Naive thymus-derived CD8-positive, alpha-beta T cell (primary cell): ENCODE data around the gene CLDND2. TPM values are rescaled to one million over a fixed set of nuclear protein-coding genes. Genes with fewer than 3 reads are reported as not detected.

Source experiments
- ATAC-seq, 2 donors: fragments of 150-1000 bp; cut with Tn5 transposase in 1 of 2; sonication (Bioruptor Pico), chemical (Tn5 transposase) in 1 of 2; 1 replicate in 1 of 2; 2 replicates in 1 of 2; pipeline ENCODE4 v1.10.0; 2021; ENCODE audit warnings: mild to moderate bottlenecking in 2 of 2, moderate library complexity in 2 of 2
- POLR2A ChIA-PET: fragments of 350-600 bp; sonication (Branson Sonifier 250); formaldehyde crosslinking; loops from one replicate; lab custom pipeline; 2021; ENCODE audit warnings: antibody characterized with exemption; lab: Charles Lee
- DNase-seq, 10 donors: peaks; one replicate each; pipeline versions ENCODE4 v3.0.0 to v3.0.0-alpha.2; 2020 to 2022
- H3K27ac Mint-ChIP-seq, 10 donors: one replicate each; pipeline ENCODE4 v1.8.0; 2020 to 2022; ENCODE audit warnings: mild to moderate bottlenecking in 10 of 10, mixed read lengths in 10 of 10, moderate library complexity in 4 of 10, inconsistent platforms in 1 of 10
- H3K27me3 Mint-ChIP-seq, 5 donors: one replicate each; pipeline ENCODE4 v1.8.0; 2021 to 2022; ENCODE audit warnings: mixed read lengths in 5 of 5
- H3K36me3 Mint-ChIP-seq, 3 donors: one replicate each; pipeline ENCODE4 v1.8.0; 2020 to 2022; ENCODE audit warnings: mixed read lengths in 3 of 3, mild to moderate bottlenecking in 2 of 3, inconsistent platforms in 1 of 3
- H3K4me1 Mint-ChIP-seq, 4 donors: one replicate each; pipeline ENCODE4 v1.8.0; 2021 to 2022; ENCODE audit warnings: mixed read lengths in 4 of 4
- H3K4me3 Mint-ChIP-seq, 10 donors: one replicate each; pipeline ENCODE4 v1.8.0; 2020 to 2022; ENCODE audit warnings: mild to moderate bottlenecking in 10 of 10, mixed read lengths in 10 of 10, moderate library complexity in 6 of 10, inconsistent platforms in 1 of 10
- H3K9me3 Mint-ChIP-seq, 9 donors: one replicate each; pipeline ENCODE4 v1.8.0; 2020 to 2022; ENCODE audit warnings: mixed read lengths in 9 of 9, mild to moderate bottlenecking in 3 of 9, inconsistent platforms in 1 of 9, moderate library complexity in 1 of 9
- polyA plus RNA-seq, 3 donors: library from polyadenylated mRNA; unstranded; fragments of 300-500 nt; fragmentation: Illumina TruSeq; gene quantifications; one replicate each; pipeline ENCODE4 v1.2.3, GENCODE V29; 2021
- total RNA-seq, 8 experiments: library from RNA in 2 of 8; stranded (reverse) in 2 of 8; gene quantifications; one replicate each; pipeline ENCODE4 v1.2.3 and lab custom pipeline; 2021 to 2026

Gene CLDND2
- total and polyA plus RNA-seq, 5 experiments from 2014 or later = 0.73 to 1.7 TPM; not detected in 3

DNA sequence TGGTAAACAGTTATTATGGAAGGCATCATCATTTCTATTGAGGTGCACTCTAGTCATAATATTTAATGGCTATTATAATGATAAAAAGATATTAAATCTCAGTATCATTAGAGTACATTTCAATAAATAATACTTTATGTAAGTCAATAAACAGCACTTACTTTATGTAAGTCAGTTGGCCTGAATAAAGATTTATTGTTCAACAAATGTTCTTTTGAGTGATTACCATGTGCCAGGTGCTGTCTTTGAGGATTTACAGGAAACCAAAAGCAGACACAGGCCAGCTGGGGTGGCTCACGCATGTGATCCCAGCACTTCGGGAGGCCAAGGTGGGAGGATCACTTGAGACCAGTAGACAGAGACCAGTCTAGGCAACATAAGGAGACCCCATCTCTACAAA lies 8.6 kb upstream of the CLDND2 start:
- Mint-ChIP-seq H3K27ac (peak overlapping the region in 1 of 10 donors; percentile 43), H3K36me3 (peaks cover 0 to 3% (median 0%) of the 10 kb centered on the region in 3 donors), H3K27me3 (no peaks in the 10 kb centered on the region), H3K9me3 (peaks cover 0 to 12% (median 0%) of the 10 kb centered on the region in 9 donors), H3K4me1 (peaks cover 20 to 61% (median 41%) of the 10 kb centered on the region in 4 donors), H3K4me3 (no peak overlapping the region)
- DNase-seq (no peak), ATAC-seq (no peak)
- POLR2A ChIA-PET = interaction anchor here (1.1 kb wide), 1 partner anchor 11 kb away, joined by 10 read pairs; the partner anchor contains the start of gene ETFB

- peak overlapping the region in 7 of 10 donors; percentile 8 to 70 (median 43) for H3K4me3 Mint-ChIP-seq
- DNase-seq (peak in 2 of 10 donors; percentile 20), ATAC-seq (no peak)
- POLR2A ChIA-PET = no interaction called here
- H3K4me1 Mint-ChIP-seq = peaks cover 38 to 73% (median 59%) of the 10 kb centered on the region in 4 donors
- H3K36me3 Mint-ChIP-seq = peaks cover 0 to under 1% (median 0%) of the 10 kb centered on the region in 3 donors
- H3K27me3 Mint-ChIP-seq = no peaks in the 10 kb centered on the region
- peak overlapping the region; percentile 70 to 95 (median 80) for H3K27ac Mint-ChIP-seq
- H3K9me3 Mint-ChIP-seq = peaks cover 0 to 4% (median 0%) of the 10 kb centered on the region in 9 donors
Measured at GRCh38 chr19:51375504-51376221, 6.9 kb upstream of the CLDND2 start.

DNA sequence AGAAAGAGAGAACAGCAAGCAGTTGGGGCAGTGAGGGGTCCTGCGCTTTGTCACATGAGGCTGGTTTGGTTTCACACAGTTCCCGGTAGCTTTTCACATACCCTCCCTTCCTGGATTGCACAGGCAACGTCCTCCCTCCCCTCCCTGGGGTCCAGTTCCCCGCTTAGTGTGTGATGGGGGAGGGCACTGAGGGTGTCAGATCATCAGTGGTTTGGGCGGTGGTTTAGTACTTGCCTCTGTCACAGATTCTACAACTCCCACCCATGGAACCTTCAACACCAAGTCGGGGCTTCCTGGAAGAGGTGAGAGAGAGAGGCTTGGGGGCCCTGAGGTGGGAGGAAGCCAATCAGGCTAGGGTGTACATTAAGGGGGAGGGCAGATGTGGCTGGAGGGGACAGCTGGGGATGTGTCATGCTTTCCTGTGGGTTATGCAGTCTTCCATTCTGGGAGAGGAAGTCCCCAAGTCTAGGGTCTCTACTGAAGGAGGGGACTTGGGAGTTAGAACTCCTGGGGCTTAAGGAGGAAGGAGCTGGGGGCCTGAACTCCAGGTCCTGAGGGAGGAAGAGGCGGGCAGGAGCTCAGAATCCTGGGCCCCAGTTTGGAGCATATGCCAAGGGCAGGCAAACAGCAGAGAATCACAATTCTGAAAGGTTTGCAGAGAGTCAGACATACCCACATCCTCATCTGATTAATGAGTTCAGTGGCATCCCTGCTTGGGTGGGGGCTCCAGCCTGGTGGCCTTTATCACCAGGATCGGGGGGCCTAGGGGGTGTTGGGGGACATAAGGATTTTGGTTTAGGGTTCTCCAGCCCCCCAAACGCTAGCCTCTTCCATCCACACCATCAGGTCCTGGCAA lies 4.1 kb upstream of the CLDND2 start, which contains the start of gene NKG7:
Gene NKG7 (minus strand): TSS at position 6 of the 856 bp plus-strand sequence. CDS start 119 bp downstream, outside the sequence.
- no peaks in the 10 kb centered on the region for H3K27me3 Mint-ChIP-seq
- no peaks in the 10 kb centered on the region for H3K9me3 Mint-ChIP-seq
- no peaks in the 10 kb centered on the region for H3K36me3 Mint-ChIP-seq
- POLR2A ChIA-PET = interaction anchor here (1.2 to 1.6 kb wide), 2 partner anchors 16 to 33 kb away, joined by 4 read pairs; no protein-coding TSS in a partner anchor
- H3K27ac Mint-ChIP-seq = peak within 1 kb of the TSS; percentile 89 to 98 (median 94)
- peak within 1 kb of the TSS; percentile 65 to 100 (median 80) for H3K4me3 Mint-ChIP-seq
- ATAC-seq = peak; percentile 50 to 69
- peaks cover 46 to 79% (median 73%) of the 10 kb centered on the region in 4 donors for H3K4me1 Mint-ChIP-seq
- peak in 9 of 10 donors; percentile 19 to 78 (median 53) for DNase-seq

DNA sequence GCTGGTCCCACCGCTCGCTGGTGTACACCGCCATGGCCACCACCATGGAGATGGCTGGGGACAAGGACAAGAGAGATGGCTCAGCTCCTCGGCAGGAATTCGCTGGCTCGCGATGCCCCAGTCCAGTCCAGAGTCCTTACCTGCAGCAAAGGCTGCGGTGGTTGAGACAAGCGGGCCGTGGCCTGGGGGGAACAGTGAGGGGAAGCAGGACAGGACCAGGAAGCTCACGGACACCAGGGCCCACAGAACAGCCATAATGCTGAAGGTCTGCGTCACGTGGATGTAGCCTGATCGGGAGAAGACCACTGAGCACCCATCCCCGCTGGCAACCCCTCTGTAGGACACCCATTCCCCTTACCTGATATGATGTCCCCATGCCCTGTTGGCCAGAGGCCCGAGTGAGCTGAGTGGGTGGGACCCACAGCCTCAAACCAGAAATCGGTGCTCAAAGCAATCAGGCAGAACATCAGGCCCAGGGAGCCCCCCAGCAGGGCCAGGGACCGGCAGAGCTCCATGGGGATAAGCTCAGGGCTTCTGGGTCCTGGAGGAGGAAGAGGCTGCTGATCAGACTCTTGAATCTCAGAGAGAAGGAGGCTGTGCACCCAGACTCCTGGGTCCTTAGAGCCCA lies 3.3 kb upstream of the CLDND2 start:
- no peak for ATAC-seq
- POLR2A ChIA-PET = interaction anchor here (0.7 to 1.6 kb wide), 3 partner anchors 17 to 33 kb away, joined by 3 to 4 read pairs (median 4); no protein-coding TSS in a partner anchor
- Mint-ChIP-seq H3K27me3 (no peaks in the 10 kb centered on the region), H3K9me3 (no peaks in the 10 kb centered on the region), H3K27ac (peak overlapping the region; percentile 89 to 98 (median 94)), H3K4me1 (peaks cover 48 to 83% (median 80%) of the 10 kb centered on the region in 4 donors), H3K4me3 (peak overlapping the region; percentile 65 to 100 (median 78)), H3K36me3 (no peaks in the 10 kb centered on the region)
- no peak for DNase-seq

DNA sequence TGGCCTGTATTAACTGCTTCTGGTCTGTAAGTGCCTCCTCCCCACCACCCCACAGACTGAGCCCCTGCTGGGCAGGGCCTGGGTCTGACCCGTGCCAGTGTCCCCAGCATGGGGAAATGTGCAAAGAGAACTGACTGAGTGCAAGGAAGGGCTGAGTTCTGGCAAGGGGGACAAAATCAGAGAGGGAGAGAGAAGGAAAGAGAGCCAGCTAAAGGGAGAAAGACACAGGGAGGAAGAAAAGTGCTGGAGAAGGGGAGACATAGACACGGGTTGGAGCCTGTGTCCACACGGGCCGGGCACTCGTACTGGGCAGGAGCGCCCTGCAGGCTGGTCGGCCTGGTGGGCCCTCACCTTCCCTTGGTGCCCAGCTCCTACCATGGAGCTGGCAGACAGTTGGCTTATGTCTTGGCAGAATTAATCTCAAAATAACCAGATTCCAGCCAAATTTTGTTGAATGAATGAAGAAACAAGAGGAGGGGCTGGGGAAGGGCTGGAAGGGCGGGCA lies 2.4 kb upstream of the CLDND2 start:
- no peak for DNase-seq
- peak overlapping the region; percentile 46 to 100 (median 80) for H3K4me3 Mint-ChIP-seq
- H3K36me3 Mint-ChIP-seq = no peaks in the 10 kb centered on the region
- no peaks in the 10 kb centered on the region for H3K27me3 Mint-ChIP-seq
- POLR2A ChIA-PET = interaction anchor here (1.3 kb wide), 1 partner anchor 41 kb away, joined by 3 read pairs; no protein-coding TSS in a partner anchor
- no peaks in the 10 kb centered on the region for H3K9me3 Mint-ChIP-seq
- peaks cover 54 to 84% (median 80%) of the 10 kb centered on the region in 4 donors for H3K4me1 Mint-ChIP-seq
- H3K27ac Mint-ChIP-seq = peak overlapping the region; percentile 41 to 98 (median 92)
- no peak for ATAC-seq

GRCh38 chr19:51370230-51370629 lies 1.4 kb upstream of the CLDND2 start:
- no peaks in the 10 kb centered on the region for H3K9me3 Mint-ChIP-seq
- peak overlapping the region; percentile 57 to 98 (median 92) for H3K27ac Mint-ChIP-seq
- H3K4me1 Mint-ChIP-seq = peaks cover 58 to 87% (median 79%) of the 10 kb centered on the region in 4 donors
- no peaks in the 10 kb centered on the region for H3K36me3 Mint-ChIP-seq
- peak overlapping the region; percentile 19 to 100 (median 62) for H3K4me3 Mint-ChIP-seq
- no peaks in the 10 kb centered on the region for H3K27me3 Mint-ChIP-seq
- POLR2A ChIA-PET = interaction anchor here (1.3 kb wide), 1 partner anchor 42 kb away, joined by 3 read pairs; no protein-coding TSS in a partner anchor
- ATAC-seq (no peak), DNase-seq (no peak)

DNA sequence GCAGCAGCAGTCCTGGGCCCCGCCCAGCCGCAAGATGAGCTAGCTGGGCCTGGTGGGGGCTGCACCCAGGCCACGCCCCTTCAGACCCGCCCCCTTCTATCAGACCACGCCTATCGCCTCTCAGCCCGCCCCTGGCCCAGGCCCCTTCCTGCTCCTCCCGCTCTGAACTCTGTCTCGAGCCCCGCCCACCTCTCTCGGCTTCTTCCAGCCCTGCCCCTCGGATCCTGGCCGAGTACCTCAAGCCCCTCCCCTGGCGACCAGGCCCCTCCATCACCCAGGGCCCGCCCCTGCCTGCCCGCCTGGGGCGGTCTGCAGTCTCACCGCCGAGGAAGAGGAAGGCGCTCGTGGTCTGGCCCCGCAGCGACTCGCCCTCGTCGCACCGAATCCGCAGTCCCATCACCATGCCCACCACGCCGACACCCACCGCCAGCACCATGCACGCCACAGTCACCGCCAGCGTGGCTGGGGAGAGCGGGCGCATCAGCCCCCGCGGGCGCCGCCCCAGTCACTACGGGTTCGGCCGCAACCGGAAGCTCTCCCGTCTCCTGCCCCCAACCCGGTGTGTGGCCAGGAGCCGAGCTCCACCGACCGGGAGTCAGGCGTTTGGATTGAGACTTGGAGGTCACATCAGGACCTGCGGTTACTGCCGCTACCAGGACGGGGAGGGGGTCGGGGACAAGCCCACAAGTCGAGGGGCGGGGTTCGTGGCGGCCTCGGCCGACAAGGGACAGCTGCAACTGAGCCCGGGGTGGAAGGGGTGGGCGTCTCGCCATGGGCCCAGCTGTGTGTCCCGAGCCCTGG lies 1.0 kb downstream of the CLDND2 start:
- Mint-ChIP-seq H3K4me1 (peaks cover 63 to 83% (median 77%) of the 10 kb centered on the region in 4 donors), H3K4me3 (peak overlapping the region; percentile 93 to 100 (median 98)), H3K27me3 (no peaks in the 10 kb centered on the region), H3K36me3 (no peaks in the 10 kb centered on the region), H3K9me3 (no peaks in the 10 kb centered on the region), H3K27ac (peak overlapping the region; percentile 83 to 98 (median 96))
- POLR2A ChIA-PET = interaction anchor here (1.2 to 1.5 kb wide), 6 partner anchors 12 to 244 kb away, joined by 3 to 5 read pairs (median 4); no protein-coding TSS in a partner anchor
- peak; percentile 72 to 75 for ATAC-seq
- DNase-seq = peak; percentile 87 to 96 (median 92)

GRCh38 chr19:51367255-51367564 lies 1.6 kb downstream of the CLDND2 start:
- H3K4me1 Mint-ChIP-seq = peaks cover 60 to 83% (median 76%) of the 10 kb centered on the region in 4 donors
- H3K27ac Mint-ChIP-seq = peak overlapping the region; percentile 83 to 98 (median 96)
- no peak for DNase-seq
- H3K4me3 Mint-ChIP-seq = peak overlapping the region; percentile 93 to 100 (median 98)
- no peak for ATAC-seq
- POLR2A ChIA-PET = interaction anchor here (0.5 to 1.5 kb wide), 7 partner anchors 11 to 359 kb away, joined by 3 to 5 read pairs (median 3); no protein-coding TSS in a partner anchor
- no peaks in the 10 kb centered on the region for H3K27me3 Mint-ChIP-seq
- H3K9me3 Mint-ChIP-seq = no peaks in the 10 kb centered on the region
- H3K36me3 Mint-ChIP-seq = no peaks in the 10 kb centered on the region

- Mint-ChIP-seq H3K27ac (peak overlapping the region; percentile 83 to 98 (median 96)), H3K4me3 (peak overlapping the region; percentile 93 to 100 (median 98)), H3K9me3 (no peaks in the 10 kb centered on the region), H3K4me1 (peaks cover 57 to 83% (median 76%) of the 10 kb centered on the region in 4 donors), H3K27me3 (no peaks in the 10 kb centered on the region), H3K36me3 (no peaks in the 10 kb centered on the region)
- POLR2A ChIA-PET = interaction anchor here (0.5 to 1.5 kb wide), 9 partner anchors 11 to 359 kb away, joined by 3 to 10 read pairs (median 3); no protein-coding TSS in a partner anchor
- DNase-seq (peak; percentile 84 to 95 (median 87)), ATAC-seq (peak; percentile 57 to 62)
Measured at GRCh38 chr19:51366389-51367254, 2.2 kb downstream of the CLDND2 start.

- H3K36me3 Mint-ChIP-seq = peaks cover 0 to 2% (median 0%) of the 10 kb centered on the region in 3 donors
- peaks cover 51 to 77% (median 69%) of the 10 kb centered on the region in 4 donors for H3K4me1 Mint-ChIP-seq
- ATAC-seq (peak in 1 of 2 donors; percentile 1), DNase-seq (peak in 1 of 10 donors; percentile 7)
- H3K27ac Mint-ChIP-seq = peak within 1 kb of the TSS; percentile 83 to 98 (median 97)
- POLR2A ChIA-PET = interaction anchor here (0.9 to 1.4 kb wide), 4 partner anchors 12 to 76 kb away, joined by 3 to 10 read pairs (median 5); no protein-coding TSS in a partner anchor
- H3K9me3 Mint-ChIP-seq = no peaks in the 10 kb centered on the region
- peak within 1 kb of the TSS; percentile 93 to 100 (median 98) for H3K4me3 Mint-ChIP-seq
- H3K27me3 Mint-ChIP-seq = no peaks in the 10 kb centered on the region
Measured at GRCh38 chr19:51365965-51366388, 2.8 kb downstream of the CLDND2 start, which contains the start of gene ETFB. Gene ETFB (minus strand): TSS chr19:51366388. CDS start chr19:51366326, 62 bp downstream.
